MM.1S (cell line): ENCODE data around the gene NTPCR.
"Not testable (repeated sequence)": the region's sequence is repeated elsewhere in the genome, so short reads cannot be mapped to it uniquely, and the experiment has no call there.

Experiments used
- DNase-seq: peaks from one replicate; pipeline ENCODE4 v3.0.0-alpha.2; 2015
- H2AFZ ChIP-seq: fragments of 300-600 bp; sonication (generic); 2 replicates; pipeline ENCODE4 v1.6.0; 2016; ENCODE audit warnings: antibody characterized with exemption, low read length
- H3F3A ChIP-seq: fragments of 300-600 bp; sonication (generic); 2 replicates; pipeline ENCODE4 v1.6.1; 2016; ENCODE audit warnings: mild to moderate bottlenecking, antibody characterized with exemption, low read length, moderate library complexity, mixed read lengths; ENCODE audit not compliant: insufficient read depth
- H3K27ac ChIP-seq: fragments of 300-600 bp; sonication (generic); 2 replicates; pipeline ENCODE4 v1.5.1; 2016; ENCODE audit warnings: mild to moderate bottlenecking, low read length
- H3K27me3 ChIP-seq: fragments of 300-600 bp; sonication (generic); replicated peaks from 2 replicates; pipeline ENCODE4 v1.6.0; 2016; ENCODE audit warnings: low read length; ENCODE audit not compliant: insufficient read depth
- H3K36me3 ChIP-seq: fragments of 300-600 bp; sonication (generic); replicated peaks from 2 replicates; pipeline ENCODE4 v1.6.1; 2016; ENCODE audit warnings: mild to moderate bottlenecking, low read length, mixed read lengths; ENCODE audit not compliant: insufficient read depth
- H3K4me1 ChIP-seq: fragments of 300-600 bp; sonication (generic); 2 replicates; pipeline ENCODE4 v1.6.1; 2016; ENCODE audit warnings: low read length, mixed read lengths
- H3K4me2 ChIP-seq: fragments of 300-600 bp; sonication (generic); 2 replicates; pipeline ENCODE4 v1.6.0; 2016; ENCODE audit warnings: low read depth, low read length
- H3K4me3 ChIP-seq: fragments of 300-600 bp; sonication (generic); 2 replicates; pipeline ENCODE4 v1.5.1; 2016; ENCODE audit warnings: low read length, mixed read lengths
- H3K79me2 ChIP-seq: fragments of 300-600 bp; sonication (generic); 2 replicates; pipeline ENCODE4 v1.6.1; 2016; ENCODE audit warnings: mixed run types, low read length, mixed read lengths
- H3K9ac ChIP-seq: fragments of 300-600 bp; sonication (generic); 2 replicates; pipeline ENCODE4 v1.6.1; 2016; ENCODE audit warnings: low read length, mixed read lengths
- H3K9me2 ChIP-seq: fragments of 300-600 bp; sonication (generic); replicated peaks from 2 replicates; pipeline ENCODE4 v1.6.1; 2016; ENCODE audit warnings: mild to moderate bottlenecking, low read length, mixed read lengths; ENCODE audit not compliant: insufficient read depth
- H3K9me3 ChIP-seq: fragments of 300-600 bp; sonication (generic); replicated peaks from 2 replicates; pipeline ENCODE4 v1.6.1; 2016; ENCODE audit warnings: mild to moderate bottlenecking, low read length, mixed read lengths; ENCODE audit not compliant: insufficient read depth
- H4K20me1 ChIP-seq: fragments of 300-600 bp; sonication (generic); 2 replicates; pipeline ENCODE4 v1.6.1; 2016; ENCODE audit warnings: mild to moderate bottlenecking, low read length, moderate library complexity, mixed read lengths; ENCODE audit not compliant: insufficient read depth
- CTCF ChIP-seq: fragments of 300-600 bp; sonication (generic); IDR thresholded peaks from 2 replicates; pipeline ENCODE4 v1.5.1; 2016; ENCODE audit warnings: antibody characterized with exemption, low read length, mixed read lengths
- EZH2 ChIP-seq: fragments of 300-600 bp; sonication (generic); optimal IDR thresholded peaks from 2 replicates; pipeline ENCODE3; 2017; ENCODE audit warnings: low read depth, mild to moderate bottlenecking, antibody characterized with exemption, low read length, mixed read lengths
- EZH2phosphoT487 ChIP-seq: fragments of 300-600 bp; sonication (generic); IDR thresholded peaks from 2 replicates; pipeline ENCODE4 v1.6.1; 2018; ENCODE audit warnings: antibody characterized with exemption, low read length

Gene NTPCR

GRCh38 chr1:232998646-232999045 lies 48.2 kb downstream of the NTPCR start:
- Histone ChIP-seq H3K4me2 (no peak overlapping the region), H4K20me1 (no peaks in the 10 kb centered on the region), H3F3A (no peaks in the 10 kb centered on the region), H3K4me3 (no peak overlapping the region), H3K79me2 (no peaks in the 10 kb centered on the region), H3K36me3 (no peaks in the 10 kb centered on the region), H3K4me1 (no peaks in the 10 kb centered on the region), H3K9ac (no peak overlapping the region), H3K27me3 (no peaks in the 10 kb centered on the region), H3K9me3 (no peaks in the 10 kb centered on the region), H3K27ac (no peak overlapping the region), H2AFZ (no peak overlapping the region), H3K9me2 (no peaks in the 10 kb centered on the region)
- TF ChIP-seq CTCF: no peak
- TF ChIP-seq EZH2phosphoT487: no peak
- no peak for TF ChIP-seq EZH2
- DNase-seq: no peak

GRCh38 chr1:232999956-233000625 lies 49.7 kb downstream of the NTPCR start:
- no peak overlapping the region for H3K9ac ChIP-seq
- H3K4me1 ChIP-seq: no peaks in the 10 kb centered on the region
- H3K27ac ChIP-seq: no peak overlapping the region
- no peaks in the 10 kb centered on the region for H3F3A ChIP-seq
- no peaks in the 10 kb centered on the region for H4K20me1 ChIP-seq
- no peaks in the 10 kb centered on the region for H3K36me3 ChIP-seq
- TF ChIP-seq CTCF (no peak), EZH2 (no peak), EZH2phosphoT487 (no peak)
- no peak overlapping the region for H2AFZ ChIP-seq
- no peak overlapping the region for H3K4me3 ChIP-seq
- H3K79me2 ChIP-seq: no peaks in the 10 kb centered on the region
- no peaks in the 10 kb centered on the region for H3K9me3 ChIP-seq
- no peaks in the 10 kb centered on the region for H3K9me2 ChIP-seq
- H3K27me3 ChIP-seq: no peaks in the 10 kb centered on the region
- no peak for DNase-seq
- no peak overlapping the region for H3K4me2 ChIP-seq

- not testable (repeated sequence) for H3F3A ChIP-seq, DNase-seq, H3K4me2 ChIP-seq, H3K9me2 ChIP-seq, H3K9me3 ChIP-seq, H3K9ac ChIP-seq, H3K79me2 ChIP-seq, H3K4me3 ChIP-seq, H4K20me1 ChIP-seq, H2AFZ ChIP-seq, H3K27me3 ChIP-seq, H3K27ac ChIP-seq, H3K36me3 ChIP-seq, H3K4me1 ChIP-seq
These were observed 53.2 kb downstream of the NTPCR start for GRCh38 chr1:233003638-233004037.

GRCh38 chr1:233004451-233004850 lies 54.0 kb downstream of the NTPCR start:
- H3K4me1 ChIP-seq: no peaks in the 10 kb centered on the region
- no peak for TF ChIP-seq EZH2
- no peak for TF ChIP-seq EZH2phosphoT487
- TF ChIP-seq CTCF: no peak
- H3K9me3 ChIP-seq: no peaks in the 10 kb centered on the region
- H3F3A ChIP-seq: no peaks in the 10 kb centered on the region
- no peaks in the 10 kb centered on the region for H3K9me2 ChIP-seq
- H4K20me1 ChIP-seq: no peaks in the 10 kb centered on the region
- DNase-seq: no peak
- H3K27ac ChIP-seq: no peak overlapping the region
- no peak overlapping the region for H3K4me2 ChIP-seq
- H2AFZ ChIP-seq: no peak overlapping the region
- no peak overlapping the region for H3K4me3 ChIP-seq
- no peak overlapping the region for H3K9ac ChIP-seq
- no peaks in the 10 kb centered on the region for H3K27me3 ChIP-seq
- no peaks in the 10 kb centered on the region for H3K36me3 ChIP-seq
- no peaks in the 10 kb centered on the region for H3K79me2 ChIP-seq
